ENCODE data around the gene MCF2L. TPM values are rescaled to one million over a fixed set of nuclear protein-coding genes. Genes with fewer than 3 reads are reported as not detected.

MCF2L gene
- total RNA-seq, 1 donor from 2014 or later, result 40.4 TPM

DNA sequence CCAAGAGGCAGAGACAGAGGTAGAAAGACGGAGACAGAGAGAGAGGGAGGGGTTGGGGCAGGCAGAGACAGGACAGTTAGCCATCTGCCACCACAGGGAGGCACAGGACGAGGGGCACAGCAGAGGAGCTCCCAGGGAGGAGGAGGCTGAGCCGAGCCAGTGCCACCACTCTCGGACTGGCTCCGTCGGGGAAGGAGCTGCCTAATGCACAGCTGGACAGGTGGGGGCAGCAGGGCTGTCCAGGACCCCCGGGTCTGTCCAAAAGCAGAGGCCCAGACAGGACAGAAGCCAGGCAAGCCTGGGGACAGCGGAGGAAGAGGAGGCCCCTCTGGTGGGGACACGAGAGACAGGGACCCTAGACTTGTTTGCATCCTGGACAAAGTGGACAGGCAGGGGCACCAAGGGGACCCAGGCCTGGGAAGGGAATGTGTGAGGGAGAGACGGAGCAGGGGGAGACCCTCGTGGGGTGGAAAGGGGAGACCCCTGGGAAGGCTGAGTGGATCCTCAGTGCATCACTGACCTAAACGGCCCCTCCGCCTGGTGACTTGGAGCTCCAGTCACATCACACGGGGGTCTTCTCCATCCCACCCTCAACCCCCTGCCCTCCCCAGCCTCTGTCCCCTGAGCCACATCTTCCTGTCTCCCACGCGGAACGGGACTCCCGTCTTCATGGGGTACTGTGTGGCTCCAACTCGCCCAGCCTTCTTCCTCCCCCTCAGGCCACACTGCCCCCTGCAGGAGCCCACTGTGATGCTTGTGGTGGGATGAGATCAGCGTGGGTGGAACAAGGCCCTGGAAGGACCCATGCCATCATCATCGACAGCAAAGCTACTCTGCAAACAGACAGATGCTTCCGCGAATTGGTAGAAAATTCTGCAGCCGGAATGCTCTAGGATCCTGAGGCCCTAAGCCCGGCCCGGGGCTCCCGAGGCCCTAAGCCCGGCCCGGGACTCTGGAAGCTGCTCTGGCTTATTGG is 154.5 kb downstream of the MCF2L start:
- no peaks in the 10 kb centered on the region for H3K9me3 ChIP-seq (ENCODE audit: low read depth)
- H3K4me1 ChIP-seq, result peaks cover 14% of the 10 kb centered on the region
- no peaks in the 10 kb centered on the region for H3K36me3 Mint-ChIP-seq
- no peaks in the 10 kb centered on the region for H3K27me3 ChIP-seq
- no peak for DNase-seq (ENCODE audit: low spot score)
- no peak overlapping the region for H2AFZ ChIP-seq (replicated peaks)
- H3K79me2 ChIP-seq (ENCODE audit: low read depth), result no peaks in the 10 kb centered on the region
- H3K9me3 Mint-ChIP-seq, result no peaks in the 10 kb centered on the region
- H3K27me3 Mint-ChIP-seq (ENCODE audit: insufficient read depth, low read depth), result peaks cover 7% of the 10 kb centered on the region
- H3K4me1 Mint-ChIP-seq, result peaks cover 21% of the 10 kb centered on the region
- TF ChIP-seq EZH2phosphoT487 (IDR thresholded peaks at IDR 0.05), result no peak
- TF ChIP-seq, protein P1, sequence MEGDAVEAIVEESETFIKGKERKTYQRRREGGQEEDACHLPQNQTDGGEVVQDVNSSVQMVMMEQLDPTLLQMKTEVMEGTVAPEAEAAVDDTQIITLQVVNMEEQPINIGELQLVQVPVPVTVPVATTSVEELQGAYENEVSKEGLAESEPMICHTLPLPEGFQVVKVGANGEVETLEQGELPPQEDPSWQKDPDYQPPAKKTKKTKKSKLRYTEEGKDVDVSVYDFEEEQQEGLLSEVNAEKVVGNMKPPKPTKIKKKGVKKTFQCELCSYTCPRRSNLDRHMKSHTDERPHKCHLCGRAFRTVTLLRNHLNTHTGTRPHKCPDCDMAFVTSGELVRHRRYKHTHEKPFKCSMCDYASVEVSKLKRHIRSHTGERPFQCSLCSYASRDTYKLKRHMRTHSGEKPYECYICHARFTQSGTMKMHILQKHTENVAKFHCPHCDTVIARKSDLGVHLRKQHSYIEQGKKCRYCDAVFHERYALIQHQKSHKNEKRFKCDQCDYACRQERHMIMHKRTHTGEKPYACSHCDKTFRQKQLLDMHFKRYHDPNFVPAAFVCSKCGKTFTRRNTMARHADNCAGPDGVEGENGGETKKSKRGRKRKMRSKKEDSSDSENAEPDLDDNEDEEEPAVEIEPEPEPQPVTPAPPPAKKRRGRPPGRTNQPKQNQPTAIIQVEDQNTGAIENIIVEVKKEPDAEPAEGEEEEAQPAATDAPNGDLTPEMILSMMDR (IDR thresholded peaks at IDR 0.05), result peak; percentile 39
- H3F3A ChIP-seq (ENCODE audit: low read depth), result peaks cover 9% of the 10 kb centered on the region
- H4K20me1 ChIP-seq (ENCODE audit: low read depth), result no peaks in the 10 kb centered on the region
- H3K27ac Mint-ChIP-seq, result peak overlapping the region; percentile 30
- no peaks in the 10 kb centered on the region for H3K36me3 ChIP-seq
- H3K27ac ChIP-seq, result no peak overlapping the region
- peak overlapping the region; percentile 9 for H3K4me3 Mint-ChIP-seq
- H3K4me2 ChIP-seq, result peak overlapping the region; percentile 63
- H3K4me3 ChIP-seq, result no peak overlapping the region
- H3K9ac ChIP-seq, result no peak overlapping the region

DNA sequence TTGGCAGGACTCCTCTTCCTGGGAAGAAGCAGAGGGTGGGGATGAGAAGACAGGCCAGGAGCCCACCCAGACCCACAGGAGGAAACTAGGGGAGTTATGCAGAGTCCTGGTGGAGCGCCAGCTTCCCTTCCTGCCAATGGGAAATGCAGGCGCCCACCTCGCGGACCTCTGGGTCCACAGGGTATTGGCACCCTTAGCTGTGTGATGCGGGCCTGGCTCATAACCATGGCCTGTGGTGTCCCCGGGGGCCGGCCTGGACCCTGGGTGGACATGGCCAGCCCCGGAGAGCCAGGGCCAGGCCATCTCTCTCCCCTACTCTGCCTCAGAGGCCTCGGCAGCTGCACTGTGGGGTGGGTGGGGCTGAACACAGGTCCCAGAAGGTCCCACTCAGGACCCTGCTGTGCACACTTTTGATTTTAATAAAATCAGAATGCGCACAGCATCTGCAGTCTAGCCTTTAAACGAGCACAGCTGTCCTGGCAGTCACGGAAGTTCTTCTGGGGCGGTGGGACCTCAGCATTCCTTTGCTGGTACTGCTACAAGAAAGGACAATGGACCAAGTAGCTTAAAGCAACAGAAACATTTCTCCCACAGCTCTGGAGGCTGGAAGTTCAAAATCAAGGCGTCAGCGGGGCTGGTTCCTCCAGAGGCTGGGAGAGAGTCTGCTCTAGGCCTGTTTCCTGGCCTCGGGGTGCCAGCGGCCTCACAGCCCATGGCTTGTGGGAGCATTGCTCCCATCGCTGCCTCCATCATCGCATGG is 155.4 kb downstream of the MCF2L start:
- H3K27ac Mint-ChIP-seq, result no peak overlapping the region
- Histone ChIP-seq H3K4me3 (no peak overlapping the region), H2AFZ (replicated peaks) (no peak overlapping the region), H3K79me2 (ENCODE audit: low read depth) (no peaks in the 10 kb centered on the region), H3K4me2 (no peak overlapping the region), H3K9me3 (ENCODE audit: low read depth) (no peaks in the 10 kb centered on the region), H3K27ac (no peak overlapping the region), H3K9ac (no peak overlapping the region), H3K27me3 (no peaks in the 10 kb centered on the region), H3F3A (ENCODE audit: low read depth) (peaks cover 9% of the 10 kb centered on the region), H4K20me1 (ENCODE audit: low read depth) (no peaks in the 10 kb centered on the region), H3K4me1 (peaks cover 14% of the 10 kb centered on the region), H3K36me3 (no peaks in the 10 kb centered on the region)
- H3K9me3 Mint-ChIP-seq, result no peaks in the 10 kb centered on the region
- TF ChIP-seq EZH2phosphoT487 (IDR thresholded peaks at IDR 0.05) (no peak), EZH2 (IDR thresholded peaks at IDR 0.05) (no peak)
- TF ChIP-seq, protein P1 (IDR thresholded peaks at IDR 0.05), result no peak
- peaks cover 21% of the 10 kb centered on the region for H3K4me1 Mint-ChIP-seq
- DNase-seq (ENCODE audit: low spot score), result no peak
- H3K36me3 Mint-ChIP-seq, result no peaks in the 10 kb centered on the region
- peaks cover 12% of the 10 kb centered on the region for H3K27me3 Mint-ChIP-seq (ENCODE audit: insufficient read depth, low read depth)
- H3K4me3 Mint-ChIP-seq, result no peak overlapping the region

DNA sequence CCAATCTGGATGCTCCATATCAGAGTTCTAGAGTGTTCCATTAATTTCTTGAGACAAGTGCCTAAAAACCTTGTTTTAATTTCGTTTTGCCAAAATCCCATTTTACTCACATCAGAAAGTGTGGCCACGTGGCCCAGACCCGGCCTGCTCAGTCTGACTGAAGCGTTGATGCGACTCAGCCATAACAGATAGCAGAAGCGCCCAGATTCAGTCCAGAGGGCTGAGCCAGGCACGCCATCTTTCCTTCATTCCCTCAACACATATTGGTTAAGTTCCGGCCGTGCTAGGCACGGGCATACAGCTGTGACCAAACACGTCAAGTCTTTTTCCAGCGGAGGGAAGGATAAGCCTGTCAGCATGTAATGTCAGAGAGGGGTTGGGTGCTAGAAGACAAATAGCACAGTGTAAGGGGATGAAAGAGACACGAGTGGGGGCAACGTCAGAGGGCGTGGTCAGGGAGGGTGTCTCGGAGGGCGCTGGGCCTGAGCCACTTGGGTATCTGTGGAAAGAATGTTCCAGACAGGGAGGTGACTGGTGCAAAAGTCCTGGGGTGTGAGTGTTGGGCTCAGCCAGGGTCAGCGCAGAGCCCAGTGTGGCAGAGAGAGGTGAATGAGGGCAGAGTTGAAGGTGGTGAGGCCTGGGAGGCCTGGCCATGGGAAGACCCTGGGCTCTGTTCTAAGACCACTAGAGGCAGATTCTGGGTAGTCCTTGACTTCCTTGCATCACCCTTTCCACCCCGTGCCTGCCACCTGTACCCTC is 156.7 kb downstream of the MCF2L start:
- no peaks in the 10 kb centered on the region for H3K79me2 ChIP-seq (ENCODE audit: low read depth)
- DNase-seq (ENCODE audit: low spot score), result no peak

More for the DNA sequence above, 156.7 kb downstream of the MCF2L start:
- H3F3A ChIP-seq (ENCODE audit: low read depth), result peaks cover 9% of the 10 kb centered on the region
- H3K27ac ChIP-seq, result no peak overlapping the region
- no peak overlapping the region for H3K4me2 ChIP-seq
- H3K4me3 ChIP-seq, result no peak overlapping the region
- no peak overlapping the region for H2AFZ ChIP-seq (replicated peaks)
- Mint-ChIP-seq H3K27me3 (ENCODE audit: insufficient read depth, low read depth) (peaks cover 12% of the 10 kb centered on the region), H3K36me3 (no peaks in the 10 kb centered on the region), H3K9me3 (no peaks in the 10 kb centered on the region), H3K4me3 (no peak overlapping the region), H3K4me1 (peaks cover 18% of the 10 kb centered on the region), H3K27ac (no peak overlapping the region)
- peaks cover 14% of the 10 kb centered on the region for H3K4me1 ChIP-seq
- H3K9ac ChIP-seq, result no peak overlapping the region
- H4K20me1 ChIP-seq (ENCODE audit: low read depth), result no peaks in the 10 kb centered on the region
- H3K36me3 ChIP-seq, result no peaks in the 10 kb centered on the region
- TF ChIP-seq, protein P1 (IDR thresholded peaks at IDR 0.05), result no peak
- TF ChIP-seq EZH2phosphoT487 (IDR thresholded peaks at IDR 0.05) (no peak), EZH2 (IDR thresholded peaks at IDR 0.05) (no peak)
- no peaks in the 10 kb centered on the region for H3K9me3 ChIP-seq (ENCODE audit: low read depth)
- no peaks in the 10 kb centered on the region for H3K27me3 ChIP-seq
